Sigmoid colon (tissue), 4 donors: Measurements from ENCODE around the gene CFDP1.

Experiments
- POLR2A ChIP-seq, 2 donors: fragments of 450-650 bp; IDR thresholded peaks; one replicate each; pipeline ENCODE4 v1.6.1; 2016; ENCODE audit warnings: antibody characterized with exemption in 2 of 2, mild to moderate bottlenecking in 2 of 2, moderate library complexity in 2 of 2
- POLR2AphosphoS5 ChIP-seq, 4 donors: sonication (generic); formaldehyde crosslinking; IDR thresholded peaks; one replicate each; pipeline ENCODE4 v1.6.1; 2017; ENCODE audit warnings: antibody characterized with exemption in 4 of 4
- TF ChIP-seq, protein P1 (sequence below), 4 experiments: fragments of 450-650 bp in 3 of 4; fragments of 200-600 bp in 1 of 4; IDR thresholded peaks; one replicate each; pipeline ENCODE4 v1.5.1; 2016 to 2019; ENCODE audit warnings: antibody characterized with exemption in 4 of 4, mild to moderate bottlenecking in 3 of 4, moderate library complexity in 2 of 4

DNA sequence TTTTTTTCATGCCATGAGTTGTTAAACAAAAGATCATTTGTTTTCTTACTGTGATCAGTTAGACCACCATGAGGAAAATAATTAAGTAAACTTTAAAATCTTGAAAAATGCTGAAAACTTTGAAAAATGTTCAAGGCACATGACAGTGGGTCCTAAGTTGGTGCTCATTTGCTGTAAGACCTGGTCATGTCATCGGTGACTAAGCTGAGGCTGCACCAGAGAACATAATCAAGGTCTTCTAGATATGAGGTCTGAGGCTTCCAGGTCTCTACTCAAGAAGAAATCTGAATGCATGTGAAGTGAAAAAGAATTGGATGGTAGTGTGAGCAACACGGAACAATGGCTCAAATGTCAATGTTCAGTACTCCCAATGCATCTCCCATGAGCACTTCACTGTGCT, 87.6 kb downstream of the CFDP1 start:
- TF ChIP-seq, protein P1, sequence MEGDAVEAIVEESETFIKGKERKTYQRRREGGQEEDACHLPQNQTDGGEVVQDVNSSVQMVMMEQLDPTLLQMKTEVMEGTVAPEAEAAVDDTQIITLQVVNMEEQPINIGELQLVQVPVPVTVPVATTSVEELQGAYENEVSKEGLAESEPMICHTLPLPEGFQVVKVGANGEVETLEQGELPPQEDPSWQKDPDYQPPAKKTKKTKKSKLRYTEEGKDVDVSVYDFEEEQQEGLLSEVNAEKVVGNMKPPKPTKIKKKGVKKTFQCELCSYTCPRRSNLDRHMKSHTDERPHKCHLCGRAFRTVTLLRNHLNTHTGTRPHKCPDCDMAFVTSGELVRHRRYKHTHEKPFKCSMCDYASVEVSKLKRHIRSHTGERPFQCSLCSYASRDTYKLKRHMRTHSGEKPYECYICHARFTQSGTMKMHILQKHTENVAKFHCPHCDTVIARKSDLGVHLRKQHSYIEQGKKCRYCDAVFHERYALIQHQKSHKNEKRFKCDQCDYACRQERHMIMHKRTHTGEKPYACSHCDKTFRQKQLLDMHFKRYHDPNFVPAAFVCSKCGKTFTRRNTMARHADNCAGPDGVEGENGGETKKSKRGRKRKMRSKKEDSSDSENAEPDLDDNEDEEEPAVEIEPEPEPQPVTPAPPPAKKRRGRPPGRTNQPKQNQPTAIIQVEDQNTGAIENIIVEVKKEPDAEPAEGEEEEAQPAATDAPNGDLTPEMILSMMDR (IDR thresholded peaks at IDR 0.05), result no peak
- TF ChIP-seq POLR2AphosphoS5 (IDR thresholded peaks at IDR 0.05) (no peak), POLR2A (IDR thresholded peaks at IDR 0.05) (no peak)
